K562 (cell line): ENCODE results near the gene KRT16. TPM values are rescaled to one million over a fixed set of nuclear protein-coding genes. Genes with fewer than 3 reads are reported as not detected.

Source experiments
- ATAC-seq: fragments of 200-7000 bp; cut with Tn5 transposase; 3 replicates; pipeline ENCODE4 v1.9.1; 2020; ENCODE audit warnings: moderate library complexity
- BruUV-seq: library from RNA; stranded (reverse); fragments of 400-500 nt; replicated peaks from 2 replicates; lab custom pipeline; 2021; lab: Mats Ljungman, UMichigan
- CTCF ChIA-PET: fragments of 300-600 bp; formaldehyde crosslinking; extraction: SDS; loops from one replicate; lab custom pipeline; 2021; ENCODE audit warnings: low intra/inter-chr PET ratio; lab: Yijun Ruan, JAX
- POLR2A ChIA-PET: fragments of 300-600, 350-650 bp; sonication (Branson Sonifier 250); formaldehyde crosslinking; extraction: SDS; loops from one replicate; lab custom pipeline; 2021; ENCODE audit warnings: antibody characterized with exemption, inconsistent platforms; lab: Yijun Ruan, JAX
- DNase-seq, 4 experiments: peaks; one replicate each; pipeline versions ENCODE4 v3.0.0 to v3.0.0-alpha.2; 2011 to 2018; ENCODE audit warnings: low spot score in 3 of 4, mixed read lengths in 3 of 4; ENCODE audit errors: extremely low read depth in 1 of 4
- FAIRE-seq: peaks from 2 replicates; lab custom pipeline; 2011; peaks lifted over from hg19 to GRCh38; lab: Jason Lieb, UNC
- H2AFZ ChIP-seq: 2 replicates; pipeline ENCODE4 v1.6.0; 2011; ENCODE audit warnings: low read depth, low read length, control low read depth, inconsistent platforms
- H3K27ac ChIP-seq: fragments of 200-600 bp; 3 replicates; pipeline ENCODE4 v1.8.0; 2011; ENCODE audit warnings: low read depth, mild to moderate bottlenecking, control low read depth, inconsistent platforms, low read length, moderate library complexity, mixed read lengths; ENCODE audit errors: extremely low read depth
- H3K27me3 ChIP-seq, 2 experiments: fragments of 300-600 bp in 1 of 2; 2 replicates in 1 of 2; 3 replicates in 1 of 2; pipeline versions ENCODE4 v1.6.0 to v1.8.0; 2011; ENCODE audit warnings: inconsistent platforms in 2 of 2, low read length in 2 of 2, mild to moderate bottlenecking in 1 of 2, mixed read lengths in 1 of 2, moderate library complexity in 1 of 2; ENCODE audit not compliant: control insufficient read depth in 2 of 2, insufficient read depth in 2 of 2
- H3K36me3 ChIP-seq: fragments of 300-600 bp; 3 replicates; pipeline ENCODE4 v1.8.0; 2011; ENCODE audit warnings: mild to moderate bottlenecking, low read length, inconsistent platforms; ENCODE audit not compliant: control insufficient read depth, insufficient read depth
- H3K4me1 ChIP-seq, 2 experiments: fragments of 200-600 bp in 1 of 2; replicated peaks in 1 of 2; 2 replicates in 1 of 2; 3 replicates in 1 of 2; pipeline versions ENCODE4 v1.5.1 to v1.8.0; 2011; ENCODE audit warnings: inconsistent platforms in 2 of 2, low read length in 2 of 2, mild to moderate bottlenecking in 1 of 2, mixed read lengths in 1 of 2, moderate library complexity in 1 of 2; ENCODE audit not compliant: control insufficient read depth in 2 of 2, insufficient read depth in 2 of 2
- H3K4me2 ChIP-seq: 2 replicates; pipeline ENCODE4 v1.6.1; 2011; ENCODE audit warnings: low read length, control low read depth, inconsistent platforms, mixed read lengths; ENCODE audit not compliant: insufficient read depth
- H3K4me3 ChIP-seq: fragments of 200-600 bp; sonication (generic), shearing (Covaris generic); 2 replicates; pipeline ENCODE4 v1.5.1; 2016; ENCODE audit warnings: control low read depth, inconsistent platforms
- H3K79me2 ChIP-seq: fragments of 200-600 bp; 3 replicates; pipeline ENCODE4 v1.8.0; 2011; ENCODE audit warnings: low read length, inconsistent platforms; ENCODE audit not compliant: control insufficient read depth, insufficient read depth
- H3K9ac ChIP-seq, 2 experiments: 2 replicates each; pipeline versions ENCODE4 v1.6.0 to v1.6.1; 2011; ENCODE audit warnings: low read depth in 2 of 2, low read length in 2 of 2, control low read depth in 1 of 2, inconsistent platforms in 1 of 2, mild to moderate bottlenecking in 1 of 2, mixed read lengths in 1 of 2; ENCODE audit not compliant: insufficient read depth in 1 of 2
- H3K9me1 ChIP-seq: one replicate; pipeline ENCODE4 v1.6.0; 2011; ENCODE audit warnings: inconsistent platforms, mild to moderate bottlenecking, low read length, moderate library complexity; ENCODE audit not compliant: control insufficient read depth, insufficient read depth
- H3K9me3 ChIP-seq: replicated peaks from 2 replicates; pipeline ENCODE4 v1.5.1; 2011; ENCODE audit warnings: low read depth, low read length, inconsistent platforms; ENCODE audit not compliant: control insufficient read depth, insufficient read depth
- H4K20me1 ChIP-seq: replicated peaks from 2 replicates; pipeline ENCODE4 v1.6.1; 2011; ENCODE audit warnings: low read length, inconsistent platforms, mixed read lengths; ENCODE audit not compliant: control insufficient read depth, insufficient read depth
- HNRNPK ChIP-seq: fragments of 200-400 bp; formaldehyde crosslinking; IDR thresholded peaks from one replicate; pipeline ENCODE4 v1.6.1; 2018; ENCODE audit warnings: mild to moderate bottlenecking, low read depth, low read length; ENCODE audit not compliant: poor library complexity, severe bottlenecking
- ZFP36 ChIP-seq: fragments of 150-350 bp; IDR thresholded peaks from 2 replicates; pipeline ENCODE4 v1.6.1; 2018; ENCODE audit warnings: low read length, low read depth; ENCODE audit not compliant: partially characterized antibody
- WGBS: fragments of 100-300 bp; shearing (Covaris generic); methylation state at CpG from one replicate; pipeline ENCODE4 v1.1.6; 2016; ENCODE audit warnings: low coverage, mixed read lengths; ENCODE audit not compliant: insufficient coverage; ENCODE audit errors: missing lambda C conversion rate; 5-methylcytosine and 5-hydroxymethylcytosine counted together
- in situ Hi-C: fragments of 300-500 bp; cut with MboI; formaldehyde crosslinking; loops from 4 replicates; pipeline ENCODE4 v1.15.0; 2018; ENCODE audit warnings: inconsistent platforms, mixed read lengths
- intact Hi-C: fragments of 100-400 bp; cut with micrococcal nuclease; formaldehyde crosslinking; loops from 2 replicates; pipeline ENCODE4 v1.14.2; 2022
- polyA plus RNA-seq, 8 experiments: library from polyadenylated mRNA; depleted of rRNA in 4 of 8; stranded (reverse) in 5 of 8; unstranded in 3 of 8; fragments of >200 nt; fragmentation: Nextera tagmentation in 2 of 8; fragmentation: Illumina TruSeq in 1 of 8; extraction: Ambion mirVana in 2 of 8; extraction: Trizol in 1 of 8; gene quantifications; 2 replicates each; pipeline versions ENCODE4 v1.2.1 to v1.2.3, GENCODE V29; 2011 to 2014; ENCODE audit warnings: inconsistent platforms in 1 of 8, missing spikeins in 1 of 8
- total RNA-seq, 7 experiments: library from RNA; depleted of rRNA in 6 of 7; stranded (reverse); fragments of >200 nt in 6 of 7; fragmentation: Illumina TruSeq in 2 of 7; extraction: Trizol in 2 of 7; gene quantifications; 2 replicates each; pipeline versions ENCODE4 v1.2.1 to v1.2.3, GENCODE V29; 2011 to 2021; ENCODE audit warnings: low replicate concordance in 1 of 7

The KRT16 gene
- total and polyA plus RNA-seq, 9 of the 15 experiments (the other 6 are each of a cell fraction or from before 2014, with no cell fraction given) = 0.04 TPM; not detected in 8

DNA sequence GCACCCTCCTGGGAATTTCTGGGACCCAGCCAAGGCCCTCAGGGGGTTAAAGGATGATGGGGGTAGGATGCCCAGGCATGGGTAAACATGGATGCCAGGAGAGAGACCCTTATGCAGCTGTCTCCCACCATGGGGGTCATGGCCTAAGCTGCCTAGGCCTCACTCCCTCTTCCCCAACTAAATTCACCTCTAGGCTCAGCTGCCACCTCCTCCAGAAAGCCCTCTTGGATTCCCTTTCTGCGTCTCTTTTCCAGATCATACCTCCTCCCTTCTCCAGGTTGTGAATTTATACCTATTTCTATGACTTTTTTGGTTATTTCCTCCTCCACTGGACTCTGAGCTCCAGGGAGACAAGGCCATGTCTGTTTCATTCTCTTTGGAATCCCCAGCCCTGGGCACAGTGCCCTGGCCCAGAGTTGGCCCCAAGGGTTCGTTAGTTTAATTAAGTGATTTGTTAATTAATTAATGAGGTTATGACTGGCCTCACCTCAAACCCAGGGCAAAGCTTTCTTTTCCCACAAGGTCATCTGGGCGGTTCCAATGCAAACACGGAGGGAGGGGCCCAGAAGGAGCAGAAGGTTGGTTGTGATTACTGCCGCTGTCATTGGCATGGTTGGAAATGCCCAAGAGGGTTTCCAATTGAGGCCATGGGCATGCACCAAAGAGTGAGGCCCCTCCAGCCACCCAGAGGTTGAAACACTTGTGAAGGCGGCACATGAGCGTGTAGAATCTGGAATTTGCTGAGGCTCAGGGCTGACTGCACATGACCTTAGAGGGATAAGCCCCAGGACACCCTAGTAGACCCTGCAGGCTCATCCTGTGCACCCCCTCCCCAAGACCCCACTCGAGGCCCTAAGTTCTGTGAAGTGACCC lies 18.7 kb upstream of the KRT16 start:
- no peak overlapping the region for H3K9ac ChIP-seq
- no peaks in the 10 kb centered on the region for H3K9me3 ChIP-seq
- intact Hi-C loops (no loop called here), in situ Hi-C loops (no loop called here)
- peaks cover 5% of the 10 kb centered on the region; the same call in 1 of the 2 replicates for H4K20me1 ChIP-seq
- ATAC-seq = no peak
- peaks cover 0 to 19% of the 10 kb centered on the region in 2 experiments; a peak in 2 of 5 replicates for H3K27me3 ChIP-seq
- WGBS = 17% methylated on average over 8 of the region's 8 CpGs
- no peaks in the 10 kb centered on the region for H3K79me2 ChIP-seq
- DNase-seq = no peak
- H3K9me1 ChIP-seq = no peaks in the 10 kb centered on the region
- TF ChIP-seq ZFP36 (peak; percentile 87), HNRNPK (no peak)
- H3K4me3 ChIP-seq = no peak overlapping the region
- peaks cover 3 to 27% of the 10 kb centered on the region in 2 experiments; a peak in 3 of 5 replicates for H3K4me1 ChIP-seq
- H2AFZ ChIP-seq = no peak overlapping the region
- no peak for FAIRE-seq
- no peak overlapping the region for H3K27ac ChIP-seq
- no peaks in the 10 kb centered on the region for H3K36me3 ChIP-seq
- H3K4me2 ChIP-seq = no peak overlapping the region
- CTCF ChIA-PET = interaction anchor here (0.6 to 0.8 kb wide), 2 partner anchors 32 to 34 kb away, joined by 4 to 6 read pairs; no protein-coding TSS in a partner anchor
- no TSS peak for BruUV-seq
- POLR2A ChIA-PET = no interaction called here
